Fibroblast of pulmonary artery (primary cell): ENCODE data around the gene BTBD6.
"Not testable (repeated sequence)": the region's sequence is repeated elsewhere in the genome, so short reads cannot be mapped to it uniquely, and the experiment has no call there.

Source experiments
- DNase-seq: peaks from one replicate; pipeline ENCODE4 v3.0.0-alpha.2; 2010; ENCODE audit warnings: low read depth
- H3K4me3 ChIP-seq: replicated peaks from 2 replicates; pipeline ENCODE4 v1.5.1; 2011; ENCODE audit warnings: low read depth, mild to moderate bottlenecking, control low read depth, low read length, moderate library complexity
- CTCF ChIP-seq: IDR thresholded peaks from 2 replicates; pipeline ENCODE4 v1.5.1; 2011; ENCODE audit warnings: mild to moderate bottlenecking, control low read depth, low read length, inconsistent platforms; ENCODE audit errors: missing control alignments

Gene BTBD6

GRCh38 chr14:105283028-105283427, 34.7 kb downstream of the BTBD6 start:
- H3K4me3 ChIP-seq = no peak overlapping the region
- no peak for TF ChIP-seq CTCF
- no peak for DNase-seq

GRCh38 chr14:105283899-105284298, 35.6 kb downstream of the BTBD6 start:
- no peak for TF ChIP-seq CTCF
- no peak for DNase-seq
- H3K4me3 ChIP-seq = no peak overlapping the region

- no peak overlapping the region for H3K4me3 ChIP-seq
- no peak for TF ChIP-seq CTCF
- DNase-seq = no peak
Observed at GRCh38 chr14:105285174-105285573, 36.8 kb downstream of the BTBD6 start.

- no peak for TF ChIP-seq CTCF
- no peak for DNase-seq
- no peak overlapping the region for H3K4me3 ChIP-seq
Observed at GRCh38 chr14:105286759-105287144, 38.4 kb downstream of the BTBD6 start.

GRCh38 chr14:105287249-105288102, 39.1 kb downstream of the BTBD6 start:
- H3K4me3 ChIP-seq = no peak overlapping the region
- DNase-seq = no peak
- TF ChIP-seq CTCF = no peak

- not testable (repeated sequence) for DNase-seq, H3K4me3 ChIP-seq
Observed at GRCh38 chr14:105288936-105289335, 40.6 kb downstream of the BTBD6 start.

GRCh38 chr14:105290621-105291346, 42.5 kb downstream of the BTBD6 start:
- no peak for DNase-seq
- H3K4me3 ChIP-seq = no peak overlapping the region
- TF ChIP-seq CTCF = no peak
